ENCODE data around the gene MEGF10.

MEGF10 gene

DNA sequence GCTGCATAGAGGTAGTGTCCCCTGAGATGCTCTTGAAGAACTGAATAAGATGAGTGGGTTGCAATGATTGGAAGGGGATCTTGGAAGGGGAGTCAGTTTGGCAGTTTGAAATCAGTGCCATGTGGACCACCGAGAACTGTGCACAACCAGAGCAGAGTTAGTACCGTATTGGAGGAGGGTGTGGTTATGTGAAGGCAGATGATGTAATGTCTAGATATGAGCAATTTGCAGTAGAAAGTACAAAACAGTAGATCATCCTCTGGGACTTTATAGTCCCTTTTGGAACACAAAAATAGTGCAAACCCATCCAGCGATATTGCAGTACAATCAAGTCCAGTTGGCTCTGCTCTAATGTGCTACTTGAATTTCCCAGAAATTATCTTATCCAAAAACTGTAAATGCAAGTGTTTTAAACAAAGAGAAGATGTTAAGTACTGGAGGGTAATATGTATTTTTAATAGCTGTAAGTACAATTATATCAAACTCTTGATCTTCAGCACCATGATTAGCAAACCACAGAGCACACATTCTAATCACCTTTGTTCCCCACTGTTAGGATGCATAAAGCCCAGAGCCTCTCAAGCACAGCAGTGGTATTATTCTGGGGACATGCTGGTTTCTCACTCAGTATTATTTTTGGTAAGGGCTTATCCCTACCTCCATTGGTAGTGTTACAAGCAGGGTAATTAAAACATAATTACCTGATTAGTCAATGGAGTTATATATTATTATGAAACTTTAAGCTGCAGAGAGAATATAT, 41.5 kb downstream of the MEGF10 start:
- DNase-seq: no peak

DNA sequence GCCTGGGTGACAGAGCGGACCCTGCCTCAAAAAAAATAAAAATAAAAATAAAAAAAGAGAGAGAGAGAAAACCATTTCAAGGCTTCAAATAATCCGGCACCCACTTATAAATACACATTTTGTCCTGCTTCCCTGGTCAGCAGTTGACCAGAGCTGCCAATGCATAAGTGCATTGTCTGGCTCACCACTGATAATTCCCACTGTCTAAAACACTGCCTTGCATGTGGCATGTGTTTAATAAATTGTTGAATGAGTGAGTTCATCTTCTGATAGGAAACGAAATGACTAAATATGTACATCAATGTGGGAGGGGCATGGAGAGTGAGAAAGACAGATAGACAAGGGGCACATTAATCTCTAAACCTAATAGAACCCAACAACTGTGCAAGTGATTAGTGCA, 42.9 kb downstream of the MEGF10 start:
- DNase-seq: no peak

DNA sequence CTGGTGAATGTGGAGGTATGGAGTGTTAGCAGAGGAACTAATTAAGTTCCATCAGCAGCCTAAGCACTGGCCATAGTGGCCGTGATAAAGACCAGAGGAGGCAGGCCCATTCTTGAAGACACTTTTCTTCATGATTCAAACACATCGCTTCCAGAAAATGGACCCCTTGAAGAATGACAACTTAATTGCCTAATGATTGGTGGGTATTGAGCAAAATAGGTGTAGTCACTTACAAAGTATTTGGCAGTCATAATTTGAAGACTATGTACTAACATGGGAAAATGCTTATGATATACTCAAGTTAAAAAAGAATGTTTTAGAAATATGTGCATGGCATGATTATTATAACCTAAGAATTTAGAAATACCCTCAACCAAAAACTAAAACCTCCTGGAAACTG, 44.8 kb downstream of the MEGF10 start:
- DNase-seq: no peak

GRCh38 chr5:127337876-127338275, 47.3 kb downstream of the MEGF10 start:
- no peak for DNase-seq

DNA sequence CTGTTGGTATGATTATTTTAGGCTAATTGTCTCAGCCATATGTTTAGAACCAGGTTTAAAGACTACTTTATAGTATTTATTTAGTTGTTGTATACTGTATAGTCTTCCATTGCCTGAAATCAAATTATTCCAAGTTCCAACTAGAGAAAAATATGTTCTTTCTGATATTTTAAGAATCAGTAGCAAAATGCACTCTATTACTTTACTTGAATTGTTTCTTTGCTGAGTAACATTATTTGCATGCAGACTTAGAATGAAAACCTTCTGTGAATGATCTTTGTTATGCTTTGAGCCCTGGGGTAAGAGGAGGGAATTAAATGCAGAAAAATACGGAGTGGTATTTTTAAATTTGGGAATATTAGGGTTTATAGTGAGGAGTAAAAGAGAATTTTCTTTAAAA, 47.9 kb downstream of the MEGF10 start:
- no peak for DNase-seq

- DNase-seq: no peak
Measured at GRCh38 chr5:127340606-127341005, 50.0 kb downstream of the MEGF10 start.

DNA sequence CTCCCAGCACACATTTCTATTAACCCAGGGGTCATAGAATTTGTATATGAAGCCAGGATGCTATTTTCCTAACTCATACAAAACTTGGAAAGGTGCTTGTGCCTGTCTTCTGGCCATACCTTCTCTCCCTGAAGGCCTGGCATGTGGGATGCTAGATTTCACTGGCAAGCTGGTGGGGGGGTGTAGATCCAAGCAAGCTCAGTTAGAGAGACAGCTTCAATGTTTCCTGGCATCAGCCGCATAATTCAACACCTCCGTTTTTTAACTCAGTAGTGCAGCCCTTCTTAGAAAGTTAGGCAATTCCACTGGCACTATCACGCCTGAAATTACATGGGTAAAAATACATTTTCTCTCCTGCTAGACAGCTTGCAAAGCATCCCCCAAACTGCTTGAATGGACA, 51.8 kb downstream of the MEGF10 start:
- DNase-seq: no peak

DNA sequence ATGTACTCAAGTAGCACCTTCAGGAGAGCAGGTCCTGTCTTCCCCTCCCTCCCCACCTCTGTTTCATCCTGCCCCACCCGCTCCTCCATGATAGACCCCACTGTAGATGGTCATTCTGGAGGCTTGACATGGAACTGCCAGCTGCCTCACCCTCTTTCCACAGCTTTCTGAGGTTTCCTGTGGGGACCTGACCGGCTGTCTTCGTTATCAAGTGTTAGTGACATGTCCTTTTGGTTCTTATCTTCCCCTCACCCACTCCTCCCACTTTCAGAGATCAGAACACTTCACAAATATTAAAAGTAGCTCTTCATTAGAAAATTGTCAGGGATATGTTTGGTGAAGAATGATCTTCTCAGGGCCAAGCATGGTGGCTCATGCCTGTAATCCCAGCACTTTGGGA, 52.7 kb downstream of the MEGF10 start:
- no peak for DNase-seq

DNA sequence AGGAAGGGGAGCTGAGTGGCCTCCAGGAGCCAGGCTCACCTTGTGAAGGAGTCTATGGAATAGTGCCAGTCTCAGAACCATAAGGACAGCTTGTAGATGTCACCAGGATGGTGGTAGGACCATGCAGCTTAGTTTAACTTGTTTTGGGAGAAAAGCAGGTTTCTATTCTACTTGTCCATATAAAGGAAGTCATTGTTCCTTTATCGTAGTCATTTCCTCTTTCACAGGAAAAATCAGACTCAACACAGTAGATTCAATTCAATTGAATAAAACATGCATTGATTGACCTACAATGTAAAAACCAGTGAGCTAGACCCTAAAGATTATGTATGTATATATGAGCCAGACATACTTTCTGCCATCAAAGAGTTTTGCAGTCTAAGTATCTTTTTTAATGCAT, 53.3 kb downstream of the MEGF10 start:
- no peak for DNase-seq

- no peak for DNase-seq
Measured at GRCh38 chr5:127344931-127345330, 54.3 kb downstream of the MEGF10 start.

DNA sequence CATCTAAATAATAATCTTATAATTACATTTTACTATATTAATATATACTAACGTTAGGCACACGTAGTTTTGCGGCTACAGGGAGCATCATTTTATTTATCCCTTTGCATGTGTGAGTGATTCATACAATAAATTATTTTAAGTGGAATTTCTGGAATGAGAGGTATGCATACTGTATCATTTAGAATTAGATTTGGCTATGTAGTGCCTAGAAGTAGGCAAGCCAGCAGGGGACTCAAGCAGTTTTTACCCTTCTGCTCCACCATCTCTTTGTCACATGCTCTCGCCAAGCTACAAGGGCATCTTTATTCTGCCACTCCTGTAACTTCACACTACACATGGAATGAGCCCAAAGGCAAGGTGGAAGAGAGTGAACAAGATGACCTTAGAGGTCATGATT, 60.8 kb downstream of the MEGF10 start:
- no peak for DNase-seq

DNA sequence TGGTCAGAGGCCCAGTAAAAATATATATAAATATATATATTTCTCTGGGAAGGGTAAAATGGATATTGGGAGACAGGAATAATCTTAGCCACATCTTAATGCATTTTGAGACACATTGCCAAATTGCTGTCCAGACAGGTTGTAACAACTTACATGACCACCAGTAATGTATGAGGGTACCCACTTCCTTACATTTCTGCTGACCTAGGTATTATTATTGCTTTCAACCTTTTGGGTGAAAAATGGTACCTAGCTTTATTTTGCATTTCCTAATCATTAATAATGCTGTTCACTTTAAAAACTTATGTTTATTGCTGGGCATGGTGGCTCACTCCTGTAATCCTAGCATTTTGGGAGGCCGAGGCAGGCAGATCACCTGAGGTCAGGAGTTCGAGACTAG, 61.5 kb downstream of the MEGF10 start:
- DNase-seq: no peak

GRCh38 chr5:127353327-127353726, 62.7 kb downstream of the MEGF10 start:
- DNase-seq: no peak

DNA sequence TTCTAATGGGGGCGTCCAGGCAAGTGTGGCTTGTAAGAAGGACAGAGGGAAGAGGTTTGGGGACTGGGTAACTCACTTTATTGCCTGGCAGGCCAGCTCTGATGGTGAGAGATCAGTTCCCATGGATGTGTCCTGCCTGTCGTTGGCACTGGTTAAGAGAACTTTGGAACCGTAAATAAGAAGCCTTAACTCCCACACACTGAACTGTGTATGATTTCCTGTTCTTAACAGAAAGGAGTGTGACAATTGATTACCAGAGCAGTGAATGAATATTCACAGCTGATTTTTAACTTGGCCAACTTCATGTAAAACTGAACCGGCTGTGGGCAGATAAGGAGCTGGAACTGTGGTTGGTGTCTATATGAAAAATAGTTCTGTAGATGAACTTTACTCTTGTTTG, 63.2 kb downstream of the MEGF10 start:
- no peak for DNase-seq

GRCh38 chr5:127355337-127355736, 64.7 kb downstream of the MEGF10 start:
- DNase-seq: no peak

GRCh38 chr5:127358284-127358683, 67.7 kb downstream of the MEGF10 start:
- no peak for DNase-seq

GRCh38 chr5:127358740-127359139, 68.1 kb downstream of the MEGF10 start:
- no peak for DNase-seq

- no peak for DNase-seq
Measured at GRCh38 chr5:127359502-127359901, 68.9 kb downstream of the MEGF10 start.

GRCh38 chr5:127363403-127363802, 72.8 kb downstream of the MEGF10 start:
- no peak for DNase-seq

DNA sequence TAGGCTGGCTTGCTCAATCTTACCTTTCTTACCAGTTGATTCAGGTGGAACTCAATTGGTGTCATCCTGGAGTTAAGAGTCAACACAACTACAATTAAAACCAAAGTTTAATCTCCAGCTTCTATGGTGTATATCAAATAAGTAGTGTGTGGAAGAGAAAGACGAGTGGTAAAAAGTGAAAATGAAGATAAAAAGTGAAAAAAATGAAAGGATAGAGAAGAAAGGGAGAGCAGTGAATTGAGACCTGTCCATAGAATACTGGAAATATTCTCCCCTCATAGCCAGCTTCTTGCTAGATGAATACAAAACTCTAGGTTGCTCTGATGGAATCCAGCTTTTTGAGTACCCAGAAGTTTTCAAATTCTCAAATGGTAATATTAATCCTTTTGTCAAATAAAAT, 76.4 kb downstream of the MEGF10 start:
- no peak for DNase-seq

DNA sequence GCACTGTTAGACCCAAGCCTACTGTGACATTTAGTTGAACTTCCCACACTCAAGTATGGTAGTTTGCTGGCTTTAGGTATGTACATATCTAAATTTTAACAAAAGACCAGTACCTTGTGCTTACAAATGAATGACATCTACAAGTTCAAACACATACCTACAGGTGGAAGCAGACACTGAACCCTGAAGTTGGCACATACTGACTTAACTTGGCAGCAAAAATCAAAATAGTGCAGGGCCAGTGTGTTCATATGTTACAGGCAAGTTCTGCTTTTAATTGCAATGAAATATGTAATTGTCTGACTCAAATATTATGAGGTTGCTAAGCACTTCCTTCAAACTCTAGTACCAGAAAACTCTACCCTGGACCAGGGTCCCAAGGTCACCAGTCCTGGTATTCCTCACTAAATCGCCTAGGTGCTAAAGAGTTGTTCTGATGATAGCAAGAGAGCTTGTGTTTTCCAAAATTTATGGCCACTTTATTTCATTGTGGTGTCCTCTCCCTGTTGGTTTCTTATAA, 77.4 kb downstream of the MEGF10 start:
- DNase-seq: no peak

- DNase-seq: no peak
Measured at GRCh38 chr5:127369796-127370195, 79.2 kb downstream of the MEGF10 start.

DNA sequence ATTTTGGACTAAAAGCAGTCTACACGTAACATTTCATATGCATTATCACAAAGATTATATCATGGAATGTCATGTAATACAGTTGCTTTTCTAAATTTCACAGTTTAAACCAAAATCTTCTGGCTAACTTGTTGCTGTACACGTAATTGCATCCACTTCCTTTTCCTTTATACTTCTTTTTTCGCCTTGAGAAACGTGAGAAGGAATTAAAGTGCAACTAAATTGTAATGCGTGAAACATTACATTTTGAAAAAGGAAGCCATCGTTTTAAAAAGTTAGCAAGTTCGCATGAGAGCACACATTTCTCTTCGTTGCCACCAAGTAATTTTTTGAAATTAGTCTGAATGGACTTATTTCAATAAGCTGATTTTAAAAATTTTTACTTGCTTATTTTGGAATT, 80.0 kb downstream of the MEGF10 start:
- DNase-seq: no peak

DNA sequence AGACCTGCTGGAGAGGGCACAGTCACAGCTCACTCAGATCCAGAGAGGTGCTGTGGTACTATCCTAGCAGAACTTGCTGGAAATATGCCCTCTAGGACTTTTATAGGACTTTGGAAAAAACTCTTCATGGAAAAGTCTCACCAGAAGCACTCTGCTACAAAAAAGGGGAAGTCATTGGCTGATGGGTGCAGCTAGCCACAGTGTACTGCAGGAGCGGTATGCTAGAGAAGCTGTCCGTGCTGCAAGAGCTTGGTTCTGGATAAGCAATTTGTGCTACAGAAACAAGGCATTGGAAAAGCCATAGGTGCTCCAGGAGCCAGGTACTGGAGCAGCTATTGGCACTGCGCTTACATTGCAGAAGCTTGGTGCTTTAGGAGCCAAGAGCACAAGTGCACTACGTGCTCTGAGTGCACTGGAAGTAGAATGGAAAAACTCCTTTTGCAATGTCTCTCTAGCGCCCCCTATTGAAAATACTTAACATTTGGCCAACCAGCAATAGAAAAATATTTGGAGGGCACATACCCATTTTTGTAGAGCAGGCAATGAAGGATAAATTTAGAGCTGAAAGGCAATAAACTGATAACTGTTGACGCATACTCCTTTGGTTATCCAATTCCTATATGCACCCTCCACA, 83.4 kb downstream of the MEGF10 start:
- no peak for DNase-seq

GRCh38 chr5:127375124-127375523, 84.5 kb downstream of the MEGF10 start:
- no peak for DNase-seq

Data from stimulated activated naive CD4-positive, alpha-beta T cell treated with Interleukin-2 at 50 U/mL for 16 hours (primary cell).